Ishikawa (cell line): Measurements from ENCODE around the gene DENND11.

ENCODE experiments used
- CEBPB ChIP-seq: IDR thresholded peaks from 2 replicates; pipeline ENCODE4 v1.6.1; 2012
- CREB1 ChIP-seq: IDR thresholded peaks from 2 replicates; pipeline ENCODE4 v1.6.1; 2012; ENCODE audit warnings: low read depth
- EGR1 ChIP-seq: IDR thresholded peaks from 2 replicates; pipeline ENCODE4 v1.6.1; 2012
- EP300 ChIP-seq: IDR thresholded peaks from 2 replicates; pipeline ENCODE4 v1.6.1; 2012; ENCODE audit warnings: borderline replicate concordance
- FOXM1 ChIP-seq: IDR thresholded peaks from 2 replicates; pipeline ENCODE4 v1.6.1; 2012; ENCODE audit warnings: low read depth, borderline replicate concordance
- NFIC ChIP-seq: IDR thresholded peaks from 2 replicates; pipeline ENCODE4 v1.6.1; 2012
- RAD21 ChIP-seq: IDR thresholded peaks from 2 replicates; pipeline ENCODE4 v1.6.1; 2012; ENCODE audit warnings: low read depth
- TAF1 ChIP-seq: IDR thresholded peaks from 2 replicates; pipeline ENCODE4 v1.6.1; 2012; ENCODE audit warnings: low read depth, mild to moderate bottlenecking
- TCF12 ChIP-seq: IDR thresholded peaks from 2 replicates; pipeline ENCODE4 v1.6.1; 2012; ENCODE audit warnings: low read depth
- TEAD4 ChIP-seq: IDR thresholded peaks from 2 replicates; pipeline ENCODE4 v1.6.1; 2012
- YY1 ChIP-seq: IDR thresholded peaks from 2 replicates; pipeline ENCODE4 v1.6.1; 2012; ENCODE audit warnings: low read depth
- ZBTB7A ChIP-seq: IDR thresholded peaks from 2 replicates; pipeline ENCODE4 v1.6.1; 2012; ENCODE audit warnings: low read depth
- TF ChIP-seq, protein P1 (sequence below): IDR thresholded peaks from 2 replicates; pipeline ENCODE4 v1.6.1; 2012
- TF ChIP-seq, protein P2 (sequence below): IDR thresholded peaks from 2 replicates; pipeline ENCODE4 v1.6.1; 2012
- TF ChIP-seq, protein P3 (sequence below): IDR thresholded peaks from 2 replicates; pipeline ENCODE4 v1.6.1; 2012; ENCODE audit warnings: low read depth, mild to moderate bottlenecking

DENND11 gene

DNA sequence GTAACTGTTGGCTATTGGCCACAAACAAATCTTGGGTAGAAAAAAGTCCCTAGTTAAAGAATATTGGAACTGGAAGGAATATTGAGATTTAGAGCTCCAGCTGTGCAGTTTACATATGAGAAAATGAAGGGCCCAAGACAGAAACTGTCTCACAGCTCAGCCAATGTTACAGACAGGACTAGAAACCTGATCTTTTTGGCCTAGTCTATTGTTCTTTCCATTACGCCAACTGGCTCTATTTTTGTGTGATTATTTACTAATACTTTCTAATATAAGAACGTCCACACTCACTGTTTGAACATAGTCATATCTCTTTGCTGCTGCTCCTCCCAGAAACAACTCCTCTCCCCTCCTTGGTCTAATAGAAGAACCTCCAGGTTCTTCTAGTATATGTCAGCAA lies 7.4 kb upstream of the DENND11 start:
- TF ChIP-seq EP300 = no peak
- TF ChIP-seq EGR1 = no peak

DNA sequence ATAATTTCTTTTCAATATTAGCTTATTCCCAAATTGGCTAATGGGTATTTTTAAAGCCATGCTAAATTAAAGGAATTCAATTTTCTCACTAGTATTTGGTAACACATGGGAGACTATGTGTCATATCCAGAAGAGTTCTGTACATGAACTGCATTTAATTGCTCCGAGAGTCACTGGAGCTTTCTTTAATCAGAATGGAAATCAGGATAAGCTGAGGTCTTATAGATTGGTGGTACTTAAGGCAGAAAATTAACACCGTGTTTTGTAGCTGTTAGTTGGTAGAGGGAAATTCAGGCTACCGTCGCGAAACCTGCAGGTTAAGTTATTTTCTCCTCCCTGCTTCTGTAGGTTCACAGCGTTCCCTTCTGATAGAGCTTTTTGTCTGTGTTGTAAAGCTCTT lies 6.4 kb upstream of the DENND11 start, which contains the start of gene WEE2:
Gene WEE2, plus strand, starts transcription at position 3 of the 400 bp plus-strand sequence. CDS start 406 bp downstream, outside the sequence.
- no peak for TF ChIP-seq TAF1
- no peak for TF ChIP-seq ZBTB7A
- TF ChIP-seq RAD21 = no peak
- TF ChIP-seq EGR1 = no peak
- TF ChIP-seq, protein P1, sequence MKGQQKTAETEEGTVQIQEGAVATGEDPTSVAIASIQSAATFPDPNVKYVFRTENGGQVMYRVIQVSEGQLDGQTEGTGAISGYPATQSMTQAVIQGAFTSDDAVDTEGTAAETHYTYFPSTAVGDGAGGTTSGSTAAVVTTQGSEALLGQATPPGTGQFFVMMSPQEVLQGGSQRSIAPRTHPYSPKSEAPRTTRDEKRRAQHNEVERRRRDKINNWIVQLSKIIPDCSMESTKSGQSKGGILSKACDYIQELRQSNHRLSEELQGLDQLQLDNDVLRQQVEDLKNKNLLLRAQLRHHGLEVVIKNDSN = no peak
- TF ChIP-seq NFIC = no peak
- no peak for TF ChIP-seq YY1
- TF ChIP-seq, protein P2, sequence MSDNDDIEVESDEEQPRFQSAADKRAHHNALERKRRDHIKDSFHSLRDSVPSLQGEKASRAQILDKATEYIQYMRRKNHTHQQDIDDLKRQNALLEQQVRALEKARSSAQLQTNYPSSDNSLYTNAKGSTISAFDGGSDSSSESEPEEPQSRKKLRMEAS = no peak

DNA sequence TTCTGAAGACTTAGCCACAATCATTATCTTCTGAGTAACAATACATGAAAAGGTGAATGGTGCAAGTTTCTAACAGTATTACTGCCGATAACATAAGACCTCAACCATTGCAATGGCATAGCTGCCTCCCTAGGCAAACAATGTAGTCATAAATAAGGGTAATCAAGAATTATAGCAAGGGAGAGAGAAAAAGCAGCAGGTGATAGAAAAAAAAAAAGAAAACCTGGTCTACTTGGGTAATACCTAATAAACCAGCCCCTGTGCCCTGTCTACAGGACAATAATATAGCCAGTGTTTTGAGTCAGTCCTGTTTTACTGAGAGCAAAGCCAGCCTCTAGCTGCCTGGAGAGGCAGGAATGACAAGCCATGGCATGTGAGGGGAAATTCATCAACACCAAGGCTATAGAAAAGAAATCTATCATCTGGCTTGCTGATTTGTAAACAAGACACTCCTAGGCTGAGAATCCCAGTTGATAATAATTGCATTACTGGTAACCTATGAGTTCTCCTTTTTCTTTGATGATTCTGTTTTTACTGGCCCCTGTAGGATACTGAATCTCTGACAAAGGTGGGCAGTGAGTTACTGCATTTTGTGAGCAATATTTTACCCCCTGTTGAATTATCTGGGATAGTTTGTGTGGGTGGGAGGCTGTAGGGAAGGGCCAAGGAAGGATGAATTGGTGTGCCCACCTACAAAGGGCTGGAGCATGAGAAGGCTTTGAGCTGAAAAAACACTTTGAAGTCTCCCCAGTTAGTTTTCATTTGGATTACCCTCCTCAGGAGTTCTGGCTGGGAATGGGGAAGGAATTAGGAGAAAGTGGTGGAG lies 4.5 kb upstream of the DENND11 start:
- TF ChIP-seq, protein P1 = no peak
- TF ChIP-seq TAF1 (no peak), TCF12 (no peak), FOXM1 (no peak), RAD21 (no peak), CEBPB (no peak), YY1 (no peak), NFIC (no peak), TEAD4 (no peak), EGR1 (no peak)
- TF ChIP-seq, protein P2 = no peak
- TF ChIP-seq, protein P3, sequence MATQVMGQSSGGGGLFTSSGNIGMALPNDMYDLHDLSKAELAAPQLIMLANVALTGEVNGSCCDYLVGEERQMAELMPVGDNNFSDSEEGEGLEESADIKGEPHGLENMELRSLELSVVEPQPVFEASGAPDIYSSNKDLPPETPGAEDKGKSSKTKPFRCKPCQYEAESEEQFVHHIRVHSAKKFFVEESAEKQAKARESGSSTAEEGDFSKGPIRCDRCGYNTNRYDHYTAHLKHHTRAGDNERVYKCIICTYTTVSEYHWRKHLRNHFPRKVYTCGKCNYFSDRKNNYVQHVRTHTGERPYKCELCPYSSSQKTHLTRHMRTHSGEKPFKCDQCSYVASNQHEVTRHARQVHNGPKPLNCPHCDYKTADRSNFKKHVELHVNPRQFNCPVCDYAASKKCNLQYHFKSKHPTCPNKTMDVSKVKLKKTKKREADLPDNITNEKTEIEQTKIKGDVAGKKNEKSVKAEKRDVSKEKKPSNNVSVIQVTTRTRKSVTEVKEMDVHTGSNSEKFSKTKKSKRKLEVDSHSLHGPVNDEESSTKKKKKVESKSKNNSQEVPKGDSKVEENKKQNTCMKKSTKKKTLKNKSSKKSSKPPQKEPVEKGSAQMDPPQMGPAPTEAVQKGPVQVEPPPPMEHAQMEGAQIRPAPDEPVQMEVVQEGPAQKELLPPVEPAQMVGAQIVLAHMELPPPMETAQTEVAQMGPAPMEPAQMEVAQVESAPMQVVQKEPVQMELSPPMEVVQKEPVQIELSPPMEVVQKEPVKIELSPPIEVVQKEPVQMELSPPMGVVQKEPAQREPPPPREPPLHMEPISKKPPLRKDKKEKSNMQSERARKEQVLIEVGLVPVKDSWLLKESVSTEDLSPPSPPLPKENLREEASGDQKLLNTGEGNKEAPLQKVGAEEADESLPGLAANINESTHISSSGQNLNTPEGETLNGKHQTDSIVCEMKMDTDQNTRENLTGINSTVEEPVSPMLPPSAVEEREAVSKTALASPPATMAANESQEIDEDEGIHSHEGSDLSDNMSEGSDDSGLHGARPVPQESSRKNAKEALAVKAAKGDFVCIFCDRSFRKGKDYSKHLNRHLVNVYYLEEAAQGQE = no peak

DNA sequence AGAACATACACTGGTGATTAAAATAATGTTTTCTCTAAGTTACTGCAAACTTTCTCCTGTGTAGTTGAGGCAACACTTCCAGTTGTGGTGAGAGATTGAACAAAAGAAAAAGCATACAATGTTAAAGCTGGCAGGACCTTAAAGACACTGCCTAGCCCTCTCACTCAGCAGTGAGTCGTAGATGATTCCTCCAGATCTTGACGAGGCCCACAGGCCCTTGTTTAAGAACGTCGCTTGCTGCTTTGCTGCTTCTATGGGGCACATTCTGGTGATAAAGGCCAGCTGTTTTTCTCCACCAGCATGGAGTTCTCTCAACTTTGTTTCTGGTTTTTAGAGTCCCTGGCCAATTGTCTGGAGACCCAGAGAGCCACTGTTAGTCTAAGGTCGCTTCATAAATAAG lies 2.8 kb upstream of the DENND11 start:
- no peak for TF ChIP-seq RAD21
- TF ChIP-seq TEAD4 = no peak
- TF ChIP-seq YY1 = no peak
- TF ChIP-seq TAF1 = no peak
- no peak for TF ChIP-seq NFIC
- TF ChIP-seq, protein P3 = no peak
- no peak for TF ChIP-seq EGR1
- TF ChIP-seq TCF12 = no peak
- TF ChIP-seq, protein P1 = no peak
- TF ChIP-seq, protein P2 = no peak
- no peak for TF ChIP-seq CEBPB
- no peak for TF ChIP-seq EP300
- TF ChIP-seq ZBTB7A = no peak
- TF ChIP-seq FOXM1 = no peak
- TF ChIP-seq CREB1 = no peak

DNA sequence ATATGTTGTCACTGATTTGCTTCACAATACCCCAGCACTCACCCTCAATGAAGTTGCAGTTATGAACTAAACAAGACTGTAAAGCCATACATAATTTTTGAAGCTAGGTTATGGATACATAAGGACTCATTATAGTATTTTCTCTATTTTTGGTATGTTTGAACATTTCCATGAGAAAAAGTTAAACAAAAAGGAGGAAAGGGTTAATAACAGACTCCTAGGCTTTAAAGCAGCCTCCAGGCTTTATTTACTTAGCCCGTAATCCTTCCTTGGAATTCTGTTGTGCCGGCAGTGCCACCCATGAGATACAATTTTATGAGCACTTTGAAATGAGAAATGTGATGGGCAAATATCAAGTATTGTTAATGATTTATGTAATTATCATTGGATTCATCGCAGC lies 2.1 kb upstream of the DENND11 start:
- TF ChIP-seq, protein P1 = no peak
- TF ChIP-seq NFIC = no peak
- TF ChIP-seq CEBPB = no peak
- no peak for TF ChIP-seq TAF1
- TF ChIP-seq CREB1 = no peak
- no peak for TF ChIP-seq RAD21
